Suprapubic skin (tissue), 4 donors: ENCODE data around the gene SMG7. TPM values are rescaled to one million over a fixed set of nuclear protein-coding genes. Genes with fewer than 3 reads are reported as not detected.

Experiments used
- DNase-seq, 2 donors: peaks; one replicate each; pipeline ENCODE4 v3.0.0-alpha.2; 2019; ENCODE audit warnings: low spot score in 2 of 2
- H3K27ac ChIP-seq: fragments of 200-600 bp; sonication (generic); one replicate; pipeline ENCODE4 v1.5.1; 2019
- H3K27me3 ChIP-seq: fragments of 200-600 bp; sonication (generic); one replicate; pipeline ENCODE4 v1.5.1; 2019
- H3K36me3 ChIP-seq: fragments of 200-600 bp; sonication (generic); one replicate; pipeline ENCODE4 v1.5.1; 2019
- H3K4me1 ChIP-seq: fragments of 200-600 bp; sonication (generic); one replicate; pipeline ENCODE4 v1.5.1; 2019
- H3K4me3 ChIP-seq: fragments of 200-600 bp; sonication (generic); one replicate; pipeline ENCODE4 v1.5.1; 2019; ENCODE audit warnings: mild to moderate bottlenecking
- H3K9me3 ChIP-seq: fragments of 200-600 bp; sonication (generic); one replicate; pipeline ENCODE4 v1.5.1; 2019
- CTCF ChIP-seq, 2 donors: fragments of 200-600 bp in 1 of 2; fragments of 450-650 bp in 1 of 2; sonication (generic) in 1 of 2; IDR thresholded peaks; one replicate each; pipeline ENCODE4 v1.5.1; 2016 to 2019; ENCODE audit warnings: antibody characterized with exemption in 2 of 2, mild to moderate bottlenecking in 1 of 2, moderate library complexity in 1 of 2
- EP300 ChIP-seq: sonication (generic); formaldehyde crosslinking; IDR thresholded peaks from one replicate; pipeline ENCODE4 v1.6.1; 2017; ENCODE audit warnings: antibody characterized with exemption
- POLR2A ChIP-seq, 2 donors: fragments of 450-650 bp; IDR thresholded peaks; one replicate each; pipeline ENCODE4 v1.6.1; 2017; ENCODE audit warnings: antibody characterized with exemption in 2 of 2, mild to moderate bottlenecking in 2 of 2, moderate library complexity in 2 of 2
- POLR2AphosphoS5 ChIP-seq, 3 donors: sonication (generic); formaldehyde crosslinking; IDR thresholded peaks; one replicate each; pipeline ENCODE4 v1.6.1; 2017; ENCODE audit warnings: antibody characterized with exemption in 3 of 3
- WGBS: methylation state at CpG from one replicate; pipeline ENCODE4 v1.1.5; 2018; 5-methylcytosine and 5-hydroxymethylcytosine counted together
- total RNA-seq, 4 donors: library from RNA; depleted of rRNA; stranded (reverse); fragments of >200 nt; gene quantifications; one replicate each; pipeline ENCODE4 v1.1.0, GENCODE V29; 2016

The SMG7 gene
- total RNA-seq, 4 donors from 2014 or later, result 34.4 to 65.3 (median 41.8) TPM

- Histone ChIP-seq H3K36me3 (peaks cover 32% of the 10 kb centered on the region), H3K9me3 (no peaks in the 10 kb centered on the region), H3K27ac (no peak overlapping the region), H3K4me3 (no peak overlapping the region), H3K4me1 (peaks cover 5% of the 10 kb centered on the region), H3K27me3 (no peaks in the 10 kb centered on the region)
- no peak for DNase-seq
- no peak for TF ChIP-seq CTCF (IDR thresholded peaks at IDR 0.05)
- no peak for TF ChIP-seq POLR2AphosphoS5 (IDR thresholded peaks at IDR 0.05)
- TF ChIP-seq POLR2A (IDR thresholded peaks at IDR 0.05), result no peak
- no peak for TF ChIP-seq EP300
- WGBS, result 85% methylated on average over 2 of the region's 2 CpGs
These were observed 44.4 kb downstream of the SMG7 start for GRCh38 chr1:183516725-183517124.

GRCh38 chr1:183517401-183517800 is 45.1 kb downstream of the SMG7 start:
- Histone ChIP-seq H3K4me1 (peaks cover 5% of the 10 kb centered on the region), H3K36me3 (peaks cover 36% of the 10 kb centered on the region), H3K4me3 (no peak overlapping the region), H3K27me3 (no peaks in the 10 kb centered on the region), H3K9me3 (no peaks in the 10 kb centered on the region), H3K27ac (no peak overlapping the region)
- no peak for DNase-seq
- WGBS, result 76% methylated on average over 6 of the region's 6 CpGs
- TF ChIP-seq EP300, result no peak
- TF ChIP-seq POLR2A (IDR thresholded peaks at IDR 0.05), result no peak
- no peak for TF ChIP-seq POLR2AphosphoS5 (IDR thresholded peaks at IDR 0.05)
- no peak for TF ChIP-seq CTCF (IDR thresholded peaks at IDR 0.05)

GRCh38 chr1:183520379-183520778 is 48.1 kb downstream of the SMG7 start:
- no peak overlapping the region for H3K27ac ChIP-seq
- no peak overlapping the region for H3K4me3 ChIP-seq
- DNase-seq, result no peak
- H3K36me3 ChIP-seq, result peaks cover 36% of the 10 kb centered on the region
- H3K4me1 ChIP-seq, result no peaks in the 10 kb centered on the region
- no peaks in the 10 kb centered on the region for H3K9me3 ChIP-seq
- WGBS, result 81% methylated on average over 1 of the region's 1 CpG
- TF ChIP-seq EP300 (no peak), POLR2AphosphoS5 (IDR thresholded peaks at IDR 0.05) (no peak), POLR2A (IDR thresholded peaks at IDR 0.05) (no peak), CTCF (IDR thresholded peaks at IDR 0.05) (no peak)
- H3K27me3 ChIP-seq, result no peaks in the 10 kb centered on the region

DNA sequence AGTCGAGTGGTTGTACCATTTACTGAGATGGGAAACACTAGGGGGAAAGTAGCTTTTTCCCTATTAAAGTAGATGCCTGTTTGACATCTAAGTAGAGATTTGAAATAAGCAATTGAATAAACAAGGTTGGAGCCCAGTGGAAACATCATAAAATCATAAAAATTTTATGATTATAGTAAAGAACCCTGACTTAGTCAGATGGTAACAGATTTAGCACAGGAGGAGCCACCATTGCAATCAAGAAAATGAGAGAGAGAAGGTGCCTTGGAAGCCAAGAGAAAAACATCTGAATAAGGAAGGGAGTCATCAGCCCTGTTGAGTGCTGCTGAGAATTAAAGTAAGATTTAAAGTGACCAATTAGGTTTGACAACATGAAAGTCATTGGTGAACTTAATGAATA is 49.8 kb downstream of the SMG7 start:
- Histone ChIP-seq H3K36me3 (peaks cover 45% of the 10 kb centered on the region), H3K4me3 (no peak overlapping the region), H3K27me3 (no peaks in the 10 kb centered on the region), H3K4me1 (no peaks in the 10 kb centered on the region), H3K27ac (no peak overlapping the region), H3K9me3 (no peaks in the 10 kb centered on the region)
- WGBS, result 95% methylated on average over 1 of the region's 1 CpG
- DNase-seq, result no peak
- no peak for TF ChIP-seq POLR2A (IDR thresholded peaks at IDR 0.05)
- no peak for TF ChIP-seq POLR2AphosphoS5 (IDR thresholded peaks at IDR 0.05)
- TF ChIP-seq CTCF (IDR thresholded peaks at IDR 0.05), result no peak
- no peak for TF ChIP-seq EP300

DNA sequence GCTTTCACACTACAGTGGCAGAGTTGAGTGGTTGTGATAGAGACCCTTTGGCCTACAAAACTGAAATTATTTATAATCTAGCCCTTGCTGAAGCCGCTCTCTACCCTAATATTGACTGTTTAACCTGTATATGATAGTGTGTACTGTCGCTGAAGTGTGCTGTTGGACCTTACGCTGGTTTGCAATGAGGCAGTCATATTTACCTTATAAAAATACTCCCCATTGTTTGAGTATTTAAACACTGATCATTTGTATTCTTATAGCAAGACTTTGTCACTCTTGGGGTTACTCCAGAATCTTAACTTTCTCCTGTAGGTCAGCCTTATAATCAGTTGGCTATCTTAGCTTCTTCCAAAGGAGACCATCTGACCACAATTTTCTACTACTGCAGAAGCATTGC is 56.3 kb downstream of the SMG7 start:
- H3K9me3 ChIP-seq, result no peaks in the 10 kb centered on the region
- no peak for DNase-seq
- H3K4me3 ChIP-seq, result no peak overlapping the region
- TF ChIP-seq POLR2AphosphoS5 (IDR thresholded peaks at IDR 0.05) (no peak), CTCF (IDR thresholded peaks at IDR 0.05) (no peak), EP300 (no peak), POLR2A (IDR thresholded peaks at IDR 0.05) (no peak)
- 97% methylated on average over 3 of the region's 3 CpGs for whole genome bisulfite sequencing
- H3K4me1 ChIP-seq, result no peaks in the 10 kb centered on the region
- no peak overlapping the region for H3K27ac ChIP-seq
- no peaks in the 10 kb centered on the region for H3K27me3 ChIP-seq
- peaks cover 63% of the 10 kb centered on the region for H3K36me3 ChIP-seq
